IMR-90 (cell line): ENCODE measurements around the gene TBX1. TPM values are rescaled to one million over a fixed set of nuclear protein-coding genes. Genes with fewer than 3 reads are reported as not detected.
A peak's percentile ranks its signal among the peaks of the same experiment; 100 is the strongest.

Experiments
- ATAC-seq: fragments of 200-7000 bp; cut with Tn5 transposase; 2 replicates; pipeline ENCODE4 v1.9.1; 2020; ENCODE audit warnings: low read depth, mild to moderate bottlenecking, moderate library complexity
- BruUV-seq: library from RNA; stranded (reverse); fragments of 400-500 nt; replicated peaks from 2 replicates; lab custom pipeline; 2021; lab: Mats Ljungman, UMichigan
- CTCF ChIA-PET: fragments of 300-600 bp; formaldehyde crosslinking; extraction: SDS; loops from one replicate; lab custom pipeline; 2021; ENCODE audit warnings: antibody characterized with exemption; lab: Yijun Ruan, JAX
- POLR2A ChIA-PET: fragments of 300-600 bp; sonication (Branson Sonifier 250); formaldehyde crosslinking; loops from one replicate; lab custom pipeline; 2022; ENCODE audit warnings: antibody characterized with exemption; ENCODE audit not compliant: unreplicated experiment; lab: Charles Lee
- DNase-seq: peaks from one replicate; pipeline ENCODE4 v3.0.0; 2013
- H2AFZ ChIP-seq: replicated peaks from 2 replicates; pipeline ENCODE3; 2013; ENCODE audit warnings: low read length, mild to moderate bottlenecking; ENCODE audit not compliant: poor library complexity
- H2AK5ac ChIP-seq: 2 replicates; pipeline ENCODE4 v1.6.1; 2013; ENCODE audit warnings: low read depth, low read length, inconsistent platforms
- H2AK9ac ChIP-seq: replicated peaks from 2 replicates; pipeline ENCODE3; 2013; ENCODE audit warnings: mild to moderate bottlenecking, low read depth, low read length, moderate library complexity; ENCODE audit not compliant: poor library complexity
- H2BK120ac ChIP-seq: 2 replicates; pipeline ENCODE4 v1.6.1; 2013; ENCODE audit warnings: low read depth, low read length, inconsistent platforms
- H2BK15ac ChIP-seq: 3 replicates; pipeline ENCODE4 v1.6.1; 2013; ENCODE audit warnings: low read depth, low read length, inconsistent platforms
- H2BK20ac ChIP-seq: 2 replicates; pipeline ENCODE4 v1.6.1; 2013; ENCODE audit warnings: low read depth, mild to moderate bottlenecking, inconsistent platforms, low read length, moderate library complexity
- H2BK5ac ChIP-seq: 2 replicates; pipeline ENCODE4 v1.6.1; 2013; ENCODE audit warnings: mild to moderate bottlenecking, low read depth, low read length, inconsistent platforms; ENCODE audit not compliant: poor library complexity, severe bottlenecking
- H3K14ac ChIP-seq: replicated peaks from 2 replicates; pipeline ENCODE4 v1.6.1; 2013; ENCODE audit warnings: low read depth, low read length, inconsistent platforms
- H3K18ac ChIP-seq: 2 replicates; pipeline ENCODE4 v1.6.1; 2013; ENCODE audit warnings: low read depth, low read length, control low read depth
- H3K23ac ChIP-seq: 2 replicates; pipeline ENCODE4 v1.6.1; 2013; ENCODE audit warnings: low read depth, low read length, inconsistent platforms
- H3K27ac ChIP-seq: 2 replicates; pipeline ENCODE4 v1.5.1; 2013; ENCODE audit warnings: mild to moderate bottlenecking, control low read depth, low read length; ENCODE audit not compliant: insufficient read depth
- H3K27me3 ChIP-seq: 2 replicates; pipeline ENCODE4 v1.6.1; 2013; ENCODE audit warnings: low read length; ENCODE audit not compliant: control insufficient read depth, insufficient read depth
- H3K36me3 ChIP-seq: 2 replicates; pipeline ENCODE4 v1.6.1; 2013; ENCODE audit warnings: low read length, mixed read lengths; ENCODE audit not compliant: control insufficient read depth, insufficient read depth
- H3K4ac ChIP-seq: 2 replicates; pipeline ENCODE4 v1.6.1; 2013; ENCODE audit warnings: low read depth, low read length, inconsistent platforms
- H3K4me1 ChIP-seq: 2 replicates; pipeline ENCODE4 v1.6.1; 2013; ENCODE audit warnings: low read length, mixed read lengths; ENCODE audit not compliant: control insufficient read depth, insufficient read depth
- H3K4me2 ChIP-seq: 2 replicates; pipeline ENCODE4 v1.6.1; 2013; ENCODE audit warnings: low read depth, mild to moderate bottlenecking, control low read depth, low read length, moderate library complexity
- H3K4me3 ChIP-seq: 2 replicates; pipeline ENCODE4 v1.5.1; 2013; ENCODE audit warnings: low read depth, mild to moderate bottlenecking, control low read depth, low read length, moderate library complexity; ENCODE audit not compliant: insufficient read depth
- H3K56ac ChIP-seq: 2 replicates; pipeline ENCODE4 v1.6.1; 2013; ENCODE audit warnings: low read length, inconsistent platforms; ENCODE audit not compliant: insufficient read depth; ENCODE audit errors: extremely low read depth
- H3K79me1 ChIP-seq, 2 experiments: 2 replicates each; pipeline ENCODE4 v1.6.1; 2013; ENCODE audit warnings: low read length in 2 of 2, inconsistent platforms in 1 of 2, low read depth in 1 of 2
- H3K9ac ChIP-seq: 2 replicates; pipeline ENCODE4 v1.6.1; 2013; ENCODE audit warnings: low read depth, low read length, control low read depth
- H3K9me1 ChIP-seq: 2 replicates; pipeline ENCODE4 v1.6.1; 2013; ENCODE audit warnings: low read length, inconsistent platforms; ENCODE audit not compliant: insufficient read depth
- H3K9me3 ChIP-seq: 2 replicates; pipeline ENCODE4 v1.6.1; 2013; ENCODE audit warnings: low read length; ENCODE audit not compliant: control insufficient read depth, insufficient read depth
- H4K20me1 ChIP-seq: 2 replicates; pipeline ENCODE4 v1.6.1; 2013; ENCODE audit warnings: low read length, inconsistent platforms; ENCODE audit not compliant: insufficient read depth
- H4K5ac ChIP-seq: 2 replicates; pipeline ENCODE4 v1.6.1; 2013; ENCODE audit warnings: mild to moderate bottlenecking, low read depth, low read length, control low read depth
- H4K8ac ChIP-seq, 2 experiments: 2 replicates each; pipeline ENCODE4 v1.6.1; 2013; ENCODE audit warnings: low read depth in 2 of 2, low read length in 2 of 2, control low read depth in 1 of 2, inconsistent platforms in 1 of 2
- H4K91ac ChIP-seq: 2 replicates; pipeline ENCODE4 v1.6.1; 2013; ENCODE audit warnings: low read depth, low read length, inconsistent platforms; ENCODE audit not compliant: insufficient read depth
- CEBPB ChIP-seq: IDR thresholded peaks from 2 replicates; pipeline ENCODE4 v1.6.1; 2012; ENCODE audit warnings: low read depth, low read length, improper control_type of control experiment
- FOS ChIP-seq: fragments of 150-350 bp; IDR thresholded peaks from 2 replicates; pipeline ENCODE4 v1.6.1; 2016; ENCODE audit warnings: low read depth, low read length
- MAFK ChIP-seq: IDR thresholded peaks from 2 replicates; pipeline ENCODE4 v1.6.1; 2012; ENCODE audit warnings: low read depth, low read length, improper control_type of control experiment
- MXI1 ChIP-seq: IDR thresholded peaks from 2 replicates; pipeline ENCODE4 v1.6.1; 2012; ENCODE audit warnings: low read depth, mild to moderate bottlenecking, low read length, moderate library complexity, borderline replicate concordance
- NFE2L2 ChIP-seq: fragments of 150-350 bp; IDR thresholded peaks from 2 replicates; pipeline ENCODE4 v1.6.1; 2016; ENCODE audit warnings: low read depth, mild to moderate bottlenecking, low read length
- POLR2A ChIP-seq: IDR thresholded peaks from 2 replicates; pipeline ENCODE4 v1.6.1; 2012; ENCODE audit warnings: mild to moderate bottlenecking, low read depth, low read length
- RCOR1 ChIP-seq: IDR thresholded peaks from 2 replicates; pipeline ENCODE4 v1.6.1; 2012; ENCODE audit warnings: mild to moderate bottlenecking, low read length, improper control_type of control experiment; ENCODE audit not compliant: insufficient replicate concordance
- SMC3 ChIP-seq: fragments of 150-350 bp; IDR thresholded peaks from 2 replicates; pipeline ENCODE4 v1.6.1; 2016; ENCODE audit warnings: low read depth, mild to moderate bottlenecking, antibody characterized with exemption, low read length, moderate library complexity
- WGBS, 2 experiments: methylation state at CpG; one replicate each; pipeline versions ENCODE4 v1.1.5 to v1.1.7; 2013; ENCODE audit warnings: missing lambda C conversion rate in 2 of 2; ENCODE audit not compliant: insufficient read length in 1 of 2; ENCODE audit errors: extremely low coverage in 2 of 2; 5-methylcytosine and 5-hydroxymethylcytosine counted together
- dilution Hi-C: fragments of 300-500 bp; cut with HindIII; formaldehyde crosslinking; loops from one replicate; pipeline ENCODE4 v1.14.3; 2018; ENCODE audit warnings: low sequenced_read_pairs; ENCODE audit not compliant: unreplicated experiment
- in situ Hi-C: fragments of 300-500 bp; cut with MboI; formaldehyde crosslinking; loops from 3 replicates; pipeline ENCODE4 v1.14.3; 2019; ENCODE audit warnings: low sequenced_read_pairs, inconsistent platforms, mixed read lengths
- intact Hi-C: fragments of 100-400 bp; cut with micrococcal nuclease; formaldehyde crosslinking; loops from 2 replicates; pipeline ENCODE4 v1.10.0; 2022
- polyA plus RNA-seq, 3 experiments: library from polyadenylated mRNA; depleted of rRNA; stranded (reverse); fragments of >200 nt; gene quantifications; 2 replicates each; pipeline ENCODE4 v1.2.3, GENCODE V29; 2012; ENCODE audit warnings: low replicate concordance in 1 of 3
- total RNA-seq: library from RNA; depleted of rRNA; stranded (reverse); fragments of >200 nt; gene quantifications from 2 replicates; pipeline ENCODE4 v1.2.3, GENCODE V29; 2012
- TF ChIP-seq, protein P1 (sequence below): conservative IDR thresholded peaks from 2 replicates; pipeline ENCODE4 v1.5.1; 2012; ENCODE audit warnings: mild to moderate bottlenecking, low read depth, low read length, improper control_type of control experiment
- TF ChIP-seq, protein P2 (sequence below): fragments of 150-350 bp; IDR thresholded peaks from 2 replicates; pipeline ENCODE4 v1.6.1; 2017; ENCODE audit warnings: mild to moderate bottlenecking, antibody characterized with exemption, low read length, low read depth

Gene TBX1
- total and polyA plus RNA-seq, 2 of the 4 experiments (the other 2 are of a cell fraction) = 0.03 TPM; not detected in 1

DNA sequence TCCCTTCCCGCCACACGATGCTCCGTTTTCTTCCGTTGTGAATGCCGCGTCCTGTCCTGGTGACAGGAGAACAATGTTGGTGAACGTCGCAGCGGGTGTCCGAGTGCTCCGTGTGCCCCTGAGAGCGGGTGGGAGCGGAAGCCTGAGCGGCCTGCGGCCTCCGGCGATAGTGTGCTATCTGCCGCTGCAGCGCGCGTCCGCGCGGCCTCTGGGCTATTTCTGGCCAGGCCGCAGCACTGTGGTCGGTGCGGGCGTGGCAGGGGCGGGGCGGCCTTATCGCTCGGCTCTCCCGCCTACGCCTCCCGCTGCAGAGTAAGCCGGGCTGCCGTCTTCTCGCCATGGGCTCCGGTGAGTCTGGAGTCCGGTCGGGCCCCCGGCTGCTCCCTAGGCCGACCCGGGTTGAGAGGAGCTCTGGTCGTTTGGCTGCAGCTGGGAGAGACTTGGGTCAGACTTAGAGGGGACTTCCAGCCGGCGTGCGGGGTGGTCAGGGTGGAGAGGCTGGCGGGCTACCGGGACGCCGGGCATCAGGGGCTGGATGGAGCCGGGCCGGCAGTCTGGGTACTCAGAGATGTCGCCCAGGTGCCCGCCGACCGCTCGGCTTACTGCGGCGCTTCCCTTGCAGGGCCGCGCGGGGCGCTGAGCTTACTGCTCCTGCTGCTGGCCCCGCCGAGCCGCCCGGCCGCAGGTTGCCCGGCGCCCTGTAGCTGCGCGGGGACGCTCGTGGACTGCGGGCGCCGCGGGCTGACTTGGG is 37.2 kb upstream of the TBX1 start, which contains the start of gene GP1BB:
Gene GP1BB, plus strand, starts transcription at position 308 of the 751 bp plus-strand sequence. Its CDS starts 31 bp downstream, at position 339.
- DNase-seq = no peak
- Histone ChIP-seq H3K4ac (no peak within 1 kb of the TSS), H3K4me3 (no peak within 1 kb of the TSS), H2BK120ac (no peak within 1 kb of the TSS), H4K8ac (no peak within 1 kb of the TSS), H3K9ac (no peak within 1 kb of the TSS), H3K9me3 (no peaks in the 10 kb centered on the region), H4K5ac (no peak within 1 kb of the TSS), H3K18ac (no peak within 1 kb of the TSS), H3K14ac (no peak within 1 kb of the TSS), H3K79me1 (peaks cover 0 to 4% of the 10 kb centered on the region in 2 experiments; a peak in 1 of 4 replicates), H3K4me1 (peaks cover 4% of the 10 kb centered on the region; the same call in 1 of the 2 replicates), H3K4me2 (no peak within 1 kb of the TSS), H4K20me1 (peaks cover 6% of the 10 kb centered on the region; the same call in 1 of the 2 replicates), H2BK15ac (no peak within 1 kb of the TSS), H2AK5ac (no peak within 1 kb of the TSS), H2AFZ (peak within 1 kb of the TSS; percentile 67), H3K56ac (no peak within 1 kb of the TSS), H2AK9ac (no peak within 1 kb of the TSS), H2BK5ac (no peak within 1 kb of the TSS), H2BK20ac (no peak within 1 kb of the TSS), H4K91ac (no peak within 1 kb of the TSS), H3K27ac (no peak within 1 kb of the TSS), H3K9me1 (0 out of 2 replicates have a peak, but pooled peaks cover 4% of the 10 kb centered on the region), H3K23ac (no peak within 1 kb of the TSS), H3K36me3 (peaks cover 16% of the 10 kb centered on the region), H3K27me3 (peaks cover 22% of the 10 kb centered on the region; the same call in 1 of the 2 replicates)
- ChIA-PET CTCF (no interaction called here), POLR2A (no interaction called here)
- intact Hi-C loops (no loop called here), dilution Hi-C loops (no loop called here), in situ Hi-C loops (no loop called here)
- TF ChIP-seq POLR2A (no peak), NFE2L2 (no peak), MAFK (no peak), MXI1 (no peak), CEBPB (no peak), FOS (no peak), SMC3 (no peak), RCOR1 (no peak)
- TF ChIP-seq, protein P1, sequence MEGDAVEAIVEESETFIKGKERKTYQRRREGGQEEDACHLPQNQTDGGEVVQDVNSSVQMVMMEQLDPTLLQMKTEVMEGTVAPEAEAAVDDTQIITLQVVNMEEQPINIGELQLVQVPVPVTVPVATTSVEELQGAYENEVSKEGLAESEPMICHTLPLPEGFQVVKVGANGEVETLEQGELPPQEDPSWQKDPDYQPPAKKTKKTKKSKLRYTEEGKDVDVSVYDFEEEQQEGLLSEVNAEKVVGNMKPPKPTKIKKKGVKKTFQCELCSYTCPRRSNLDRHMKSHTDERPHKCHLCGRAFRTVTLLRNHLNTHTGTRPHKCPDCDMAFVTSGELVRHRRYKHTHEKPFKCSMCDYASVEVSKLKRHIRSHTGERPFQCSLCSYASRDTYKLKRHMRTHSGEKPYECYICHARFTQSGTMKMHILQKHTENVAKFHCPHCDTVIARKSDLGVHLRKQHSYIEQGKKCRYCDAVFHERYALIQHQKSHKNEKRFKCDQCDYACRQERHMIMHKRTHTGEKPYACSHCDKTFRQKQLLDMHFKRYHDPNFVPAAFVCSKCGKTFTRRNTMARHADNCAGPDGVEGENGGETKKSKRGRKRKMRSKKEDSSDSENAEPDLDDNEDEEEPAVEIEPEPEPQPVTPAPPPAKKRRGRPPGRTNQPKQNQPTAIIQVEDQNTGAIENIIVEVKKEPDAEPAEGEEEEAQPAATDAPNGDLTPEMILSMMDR = no peak
- TF ChIP-seq, protein P2, sequence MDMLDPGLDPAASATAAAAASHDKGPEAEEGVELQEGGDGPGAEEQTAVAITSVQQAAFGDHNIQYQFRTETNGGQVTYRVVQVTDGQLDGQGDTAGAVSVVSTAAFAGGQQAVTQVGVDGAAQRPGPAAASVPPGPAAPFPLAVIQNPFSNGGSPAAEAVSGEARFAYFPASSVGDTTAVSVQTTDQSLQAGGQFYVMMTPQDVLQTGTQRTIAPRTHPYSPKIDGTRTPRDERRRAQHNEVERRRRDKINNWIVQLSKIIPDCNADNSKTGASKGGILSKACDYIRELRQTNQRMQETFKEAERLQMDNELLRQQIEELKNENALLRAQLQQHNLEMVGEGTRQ = no peak
- BruUV-seq = no TSS peak
- ATAC-seq = peak; percentile 52
- 50% methylated on average over 54 of the region's 80 CpGs; no CpG with 5 or more reads in 1 of the 2 experiments for WGBS, 2 experiments
